Stimulated activated effector memory CD8-positive, alpha-beta T cell treated with anti-CD3 and anti-CD28 coated beads, Interleukin-12 subunit alpha, Interleukin-12 subunit beta, amount 100 ng/mL, for 72 hours (primary cell): ENCODE results near the gene TNRC6A.
"Not testable (repeated sequence)": the region's sequence is repeated elsewhere in the genome, so short reads cannot be mapped to it uniquely, and the experiment has no call there.

Experiments used
- ATAC-seq: fragments of 150-1000 bp; cut with Tn5 transposase; 2 replicates; pipeline ENCODE4 v1.10.0; 2021
- DNase-seq, 2 donors: peaks; one replicate each; pipeline ENCODE4 v3.0.0; 2021 to 2022; ENCODE audit warnings: low spot score in 2 of 2
- H3K27ac Mint-ChIP-seq: one replicate; pipeline ENCODE4 v1.8.0; 2022; ENCODE audit warnings: mild to moderate bottlenecking, mixed read lengths
- H3K36me3 Mint-ChIP-seq: one replicate; pipeline ENCODE4 v1.8.0; 2022; ENCODE audit warnings: mild to moderate bottlenecking, mixed read lengths
- H3K4me1 Mint-ChIP-seq: one replicate; pipeline ENCODE4 v1.8.0; 2022; ENCODE audit warnings: mixed read lengths
- H3K4me3 Mint-ChIP-seq: one replicate; pipeline ENCODE4 v1.8.0; 2022; ENCODE audit warnings: mild to moderate bottlenecking, mixed read lengths
- H3K9me3 Mint-ChIP-seq: one replicate; pipeline ENCODE4 v1.8.0; 2022; ENCODE audit warnings: mixed read lengths

TNRC6A gene

DNA sequence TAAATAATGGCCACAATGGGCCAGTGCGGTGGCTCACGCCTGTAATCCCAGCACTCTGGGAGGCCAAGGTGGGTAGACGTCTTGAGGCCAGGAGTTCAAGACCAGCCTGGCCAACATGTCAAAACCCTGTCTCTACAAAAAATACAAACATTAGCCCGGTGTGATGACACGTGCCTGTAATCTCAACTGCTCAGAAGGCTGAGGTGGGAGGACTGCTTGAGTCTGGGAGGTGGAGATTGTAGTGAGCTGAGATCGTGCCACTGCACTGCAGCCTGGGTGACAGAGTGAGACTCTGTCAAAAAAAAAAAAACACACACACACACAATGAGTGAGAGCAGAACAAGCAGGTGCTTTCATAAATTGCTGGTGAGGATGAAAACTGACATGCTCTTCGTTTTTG lies 21.7 kb upstream of the TNRC6A start:
- H3K4me3 Mint-ChIP-seq, ATAC-seq, H3K9me3 Mint-ChIP-seq, DNase-seq, H3K4me1 Mint-ChIP-seq, H3K27ac Mint-ChIP-seq, H3K36me3 Mint-ChIP-seq: not testable (repeated sequence)

DNA sequence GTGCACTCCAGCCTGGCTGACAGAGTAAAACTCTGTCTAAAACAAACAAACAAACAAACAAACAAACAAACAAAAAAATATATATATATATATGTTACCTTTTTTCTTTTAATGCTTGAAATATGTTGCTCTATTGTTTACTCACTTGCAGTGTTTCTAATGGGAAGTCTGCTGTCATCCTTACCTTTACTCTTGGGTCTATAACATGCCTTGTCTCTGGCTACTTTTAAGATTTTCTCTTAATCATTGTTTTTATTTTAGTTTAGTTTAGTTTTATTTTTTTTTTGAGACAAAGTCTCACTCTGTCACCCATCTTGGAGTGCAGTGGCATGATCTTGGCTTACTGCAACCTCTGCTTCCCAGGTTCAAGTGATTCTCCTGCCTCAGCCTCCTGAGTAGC lies 16.1 kb upstream of the TNRC6A start:
- Mint-ChIP-seq H3K4me1 (no peaks in the 10 kb centered on the region), H3K9me3 (peaks cover 2% of the 10 kb centered on the region), H3K36me3 (no peaks in the 10 kb centered on the region), H3K4me3 (no peak overlapping the region), H3K27ac (no peak overlapping the region)
- no peak for DNase-seq
- ATAC-seq: no peak

DNA sequence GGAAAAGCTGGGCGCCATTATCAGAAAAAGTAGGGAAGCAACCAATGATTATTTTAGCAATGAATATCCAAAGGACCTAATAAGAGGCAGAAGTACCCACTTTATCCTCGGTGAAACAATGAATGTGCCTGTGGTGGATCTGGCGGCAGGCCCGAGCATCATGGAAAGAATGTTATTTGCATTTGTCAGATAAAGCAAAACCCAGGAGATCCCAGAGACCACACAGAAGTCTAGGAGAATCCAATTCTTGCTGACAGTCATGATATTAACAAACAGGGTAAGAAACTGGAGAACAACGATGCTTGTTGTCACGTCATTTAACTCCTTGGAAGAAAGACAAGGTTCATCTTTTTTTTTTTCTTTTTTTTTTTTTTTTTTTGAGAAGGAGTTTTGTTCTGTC lies 12.0 kb upstream of the TNRC6A start:
- ATAC-seq (no peak), DNase-seq (no peak)
- Mint-ChIP-seq H3K27ac (no peak overlapping the region), H3K4me1 (peaks cover 6% of the 10 kb centered on the region), H3K9me3 (peaks cover 2% of the 10 kb centered on the region), H3K36me3 (no peaks in the 10 kb centered on the region), H3K4me3 (no peak overlapping the region)

DNA sequence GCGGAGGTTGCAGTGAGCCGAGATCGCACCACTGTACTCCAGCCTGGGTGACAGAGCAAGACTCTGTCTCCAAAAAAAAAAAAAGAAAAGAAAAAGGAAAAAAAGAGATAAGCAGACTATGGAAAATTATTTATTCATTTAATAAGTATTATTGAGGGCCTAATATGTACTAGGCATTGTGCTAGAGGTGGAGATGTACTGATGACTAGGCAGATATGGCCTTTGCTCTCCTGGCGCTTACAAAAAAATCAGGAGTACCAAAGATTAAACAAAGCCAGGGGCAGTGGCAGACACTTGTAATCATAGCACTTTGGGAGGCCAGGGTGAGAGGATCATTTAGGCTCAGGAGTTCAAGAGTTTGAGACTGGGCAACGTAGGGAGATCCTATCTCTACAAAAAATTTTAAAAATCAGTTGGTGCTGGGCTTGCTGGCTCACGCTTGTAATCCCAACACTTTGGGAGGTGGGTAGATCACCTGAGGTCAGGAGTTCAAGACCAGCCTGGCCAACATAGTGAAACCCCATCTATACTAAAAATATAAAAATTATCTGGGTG lies 10.4 kb upstream of the TNRC6A start:
- peaks cover 2% of the 10 kb centered on the region for H3K9me3 Mint-ChIP-seq
- no peaks in the 10 kb centered on the region for H3K36me3 Mint-ChIP-seq
- H3K4me1 Mint-ChIP-seq: peaks cover 16% of the 10 kb centered on the region
- ATAC-seq (no peak), DNase-seq (no peak)
- no peak overlapping the region for H3K4me3 Mint-ChIP-seq
- H3K27ac Mint-ChIP-seq: no peak overlapping the region

DNA sequence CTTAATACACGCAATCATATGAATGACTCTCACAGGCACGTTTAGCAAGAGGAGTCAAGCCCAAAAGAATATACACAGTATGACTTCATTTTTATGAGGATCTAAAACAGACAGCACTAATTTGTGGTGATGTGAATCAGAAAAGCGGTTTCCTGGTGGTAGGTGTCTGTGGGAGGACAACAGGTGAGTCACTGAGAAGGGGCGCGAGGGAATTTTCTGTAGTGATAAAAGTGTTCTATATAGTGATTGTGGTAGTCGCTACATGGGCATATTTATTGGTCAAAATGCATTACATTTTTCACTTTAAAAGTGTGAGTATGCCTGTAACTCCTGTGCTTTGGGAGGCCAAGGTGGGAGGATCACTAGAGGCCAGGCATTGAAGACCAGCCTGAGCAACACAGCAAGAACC lies 7.6 kb upstream of the TNRC6A start:
- DNase-seq (peak; percentile 17 to 63), ATAC-seq (peak; percentile 96)
- Mint-ChIP-seq H3K4me3 (no peak overlapping the region), H3K27ac (peak overlapping the region; percentile 20), H3K4me1 (peaks cover 16% of the 10 kb centered on the region), H3K9me3 (no peaks in the 10 kb centered on the region), H3K36me3 (no peaks in the 10 kb centered on the region)

DNA sequence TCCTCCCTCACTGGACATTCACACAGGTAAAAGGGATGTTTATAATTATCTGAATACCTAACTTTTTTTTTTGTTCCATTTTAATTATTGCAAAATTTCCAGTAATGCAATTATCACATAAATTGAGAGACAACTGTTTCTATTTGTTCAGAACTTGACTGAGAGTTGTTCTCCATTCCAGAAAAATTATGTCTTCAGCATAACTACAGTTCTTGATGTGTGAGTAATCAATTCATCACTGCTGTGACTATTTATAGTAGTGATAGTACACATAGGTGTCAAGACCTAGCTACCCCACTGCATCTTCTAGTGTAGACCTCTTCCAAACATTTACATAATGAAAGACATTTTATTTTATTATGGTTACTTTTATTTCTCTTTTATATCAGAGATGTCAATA lies 5.8 kb upstream of the TNRC6A start:
- Mint-ChIP-seq H3K4me1 (peaks cover 16% of the 10 kb centered on the region), H3K36me3 (peaks cover under 1% of the 10 kb centered on the region), H3K4me3 (no peak overlapping the region), H3K9me3 (no peaks in the 10 kb centered on the region), H3K27ac (no peak overlapping the region)
- ATAC-seq: peak; percentile 74
- no peak for DNase-seq

DNA sequence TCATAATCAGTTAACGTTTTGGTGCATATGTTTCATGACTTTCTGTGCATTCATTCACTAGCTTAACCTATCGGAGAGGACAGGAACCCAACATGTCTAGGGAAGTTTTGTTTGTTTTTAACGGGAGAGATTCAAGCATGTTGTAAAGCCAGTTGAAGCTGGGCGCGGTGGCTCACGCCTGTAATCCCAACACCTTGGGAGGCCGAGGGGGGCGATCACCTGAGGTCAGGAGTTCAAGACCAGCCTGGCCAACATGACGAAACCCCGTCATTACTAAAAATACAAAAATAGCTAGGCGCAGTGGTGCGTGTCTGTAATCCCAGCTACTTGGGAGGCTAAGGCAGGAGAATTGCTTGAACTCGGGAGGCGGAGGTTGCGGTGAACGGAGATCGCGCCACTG lies 1.4 kb upstream of the TNRC6A start:
- Mint-ChIP-seq H3K27ac (no peak overlapping the region), H3K4me3 (peak overlapping the region; percentile 93), H3K9me3 (no peaks in the 10 kb centered on the region), H3K4me1 (peaks cover 24% of the 10 kb centered on the region), H3K36me3 (peaks cover 36% of the 10 kb centered on the region)
- no peak for ATAC-seq
- no peak for DNase-seq

DNA sequence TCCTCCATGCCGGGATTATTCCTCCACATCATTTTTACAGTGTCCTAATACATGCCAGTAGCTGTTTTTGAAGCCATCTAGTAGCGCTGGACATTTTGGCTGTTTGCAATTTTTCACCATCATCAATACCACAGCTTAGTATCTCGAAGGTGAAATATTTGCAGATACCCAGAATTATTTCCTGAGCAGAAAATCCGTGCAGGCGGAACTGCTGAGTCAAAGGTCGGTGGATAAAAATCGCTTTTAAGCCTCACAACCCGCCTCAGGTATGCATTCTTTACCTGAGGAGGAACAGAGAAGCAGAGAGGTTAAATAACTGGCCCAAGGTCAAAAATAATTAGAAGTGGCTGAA lies 584 bp upstream of the TNRC6A start:
- peaks cover 44% of the 10 kb centered on the region for H3K36me3 Mint-ChIP-seq
- no peaks in the 10 kb centered on the region for H3K9me3 Mint-ChIP-seq
- DNase-seq (no peak), ATAC-seq (no peak)
- H3K4me1 Mint-ChIP-seq: peaks cover 28% of the 10 kb centered on the region
- H3K27ac Mint-ChIP-seq: peak overlapping the region; percentile 94
- peak overlapping the region; percentile 93 for H3K4me3 Mint-ChIP-seq

DNA sequence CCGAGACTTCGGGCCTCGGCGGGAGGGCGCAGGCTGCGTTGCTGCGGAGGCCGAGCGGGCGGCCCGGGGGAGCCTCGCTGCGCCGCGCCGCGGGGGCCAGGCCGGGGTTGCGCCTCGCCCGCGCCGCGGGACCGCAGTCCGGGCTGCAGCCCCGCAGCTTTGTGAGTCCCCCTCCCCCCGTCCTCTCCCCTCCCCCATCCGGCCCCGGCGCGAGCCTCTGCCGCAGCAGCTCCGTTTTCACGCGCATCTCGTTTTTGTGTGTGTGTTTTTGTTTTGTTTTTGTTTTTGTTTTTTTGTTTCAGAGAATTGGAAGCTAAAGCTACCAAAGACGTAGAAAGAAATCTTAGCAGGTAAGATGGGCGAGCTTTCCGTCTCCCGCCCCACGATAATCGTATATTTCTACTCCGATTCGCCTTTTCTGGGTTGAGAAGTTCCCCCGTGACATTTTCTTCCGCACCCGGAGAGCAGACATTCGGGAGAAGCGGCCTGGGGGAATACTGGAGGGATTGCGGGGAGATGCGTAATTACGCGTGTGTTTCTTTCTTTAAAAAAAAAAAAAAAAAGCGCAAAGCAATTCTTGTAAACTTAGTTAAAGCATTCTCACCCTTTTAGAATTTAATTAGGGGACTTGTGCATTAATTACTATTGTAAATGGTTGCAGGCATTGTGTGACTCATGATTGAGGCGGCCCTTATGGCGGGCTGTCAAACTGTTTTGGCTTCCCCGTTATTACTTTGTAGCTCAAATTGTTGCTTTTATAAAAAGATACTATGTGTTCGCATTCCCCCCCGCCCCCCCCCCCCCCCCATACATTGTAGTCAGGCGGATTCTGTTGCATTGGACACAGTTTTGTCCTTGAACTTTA lies 732 bp downstream of the TNRC6A start:
- H3K9me3 Mint-ChIP-seq: no peaks in the 10 kb centered on the region
- peak overlapping the region; percentile 97 for H3K27ac Mint-ChIP-seq
- H3K36me3 Mint-ChIP-seq: peaks cover 48% of the 10 kb centered on the region
- DNase-seq (no peak), ATAC-seq (no peak)
- peaks cover 33% of the 10 kb centered on the region for H3K4me1 Mint-ChIP-seq
- H3K4me3 Mint-ChIP-seq: peak overlapping the region; percentile 93

DNA sequence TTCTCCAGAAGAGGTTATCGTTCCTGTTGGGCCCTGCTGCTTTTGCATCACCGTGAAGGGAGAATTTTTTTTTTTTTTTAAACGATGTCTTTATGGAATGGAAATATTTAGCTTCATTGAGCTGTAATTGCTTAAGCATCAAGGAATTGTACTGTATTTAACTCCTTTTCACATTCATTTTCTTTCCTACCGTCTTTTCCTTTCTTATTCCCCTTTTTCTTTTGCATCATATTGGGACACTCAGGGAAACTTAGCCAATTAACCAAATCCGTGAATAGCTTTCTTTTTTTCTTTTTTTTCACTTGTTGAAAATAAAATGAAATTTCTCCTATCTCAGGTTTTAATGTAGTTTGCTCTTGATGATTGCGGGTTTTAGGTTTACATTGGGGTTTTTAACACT lies 1.5 kb downstream of the TNRC6A start:
- Mint-ChIP-seq H3K4me3 (peak overlapping the region; percentile 93), H3K4me1 (peaks cover 33% of the 10 kb centered on the region), H3K9me3 (no peaks in the 10 kb centered on the region), H3K27ac (peak overlapping the region; percentile 18), H3K36me3 (peaks cover 48% of the 10 kb centered on the region)
- ATAC-seq (no peak), DNase-seq (no peak)

DNA sequence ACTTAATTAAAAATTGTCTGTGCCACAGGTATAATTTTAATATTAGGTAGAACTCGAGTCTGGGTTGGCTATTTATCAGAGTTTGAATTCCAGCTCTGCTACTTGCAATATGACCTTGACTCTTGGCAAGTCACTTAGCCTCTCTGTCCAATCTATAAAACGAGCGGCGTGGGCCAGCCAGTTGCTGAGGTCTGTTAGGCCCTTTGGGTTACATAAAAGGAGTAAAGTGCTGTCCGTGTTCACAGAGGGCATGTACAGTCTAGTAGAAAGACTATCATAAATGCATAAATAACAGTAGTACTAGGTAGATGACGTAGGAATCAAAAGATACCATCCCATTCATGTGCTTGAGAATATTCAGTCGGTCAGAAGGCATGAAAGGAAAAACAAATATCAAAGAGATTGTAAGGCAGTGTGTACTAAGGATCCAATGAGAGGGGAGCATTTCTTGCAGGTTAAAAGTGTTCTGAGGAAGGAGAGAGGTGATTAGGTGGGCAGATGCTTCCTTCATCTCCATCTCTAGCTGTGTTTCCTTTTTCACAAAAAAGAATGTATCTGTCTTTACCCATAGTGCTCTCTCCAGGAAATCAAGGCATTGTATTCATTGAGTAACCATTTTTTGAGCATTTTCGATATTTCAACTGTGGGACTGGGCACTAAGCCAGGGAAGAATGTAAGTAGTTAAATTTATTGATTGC lies 2.4 kb downstream of the TNRC6A start:
- Mint-ChIP-seq H3K4me3 (peak overlapping the region; percentile 93), H3K9me3 (no peaks in the 10 kb centered on the region), H3K4me1 (peaks cover 40% of the 10 kb centered on the region), H3K27ac (peak overlapping the region; percentile 18), H3K36me3 (peaks cover 55% of the 10 kb centered on the region)
- DNase-seq (no peak), ATAC-seq (no peak)

DNA sequence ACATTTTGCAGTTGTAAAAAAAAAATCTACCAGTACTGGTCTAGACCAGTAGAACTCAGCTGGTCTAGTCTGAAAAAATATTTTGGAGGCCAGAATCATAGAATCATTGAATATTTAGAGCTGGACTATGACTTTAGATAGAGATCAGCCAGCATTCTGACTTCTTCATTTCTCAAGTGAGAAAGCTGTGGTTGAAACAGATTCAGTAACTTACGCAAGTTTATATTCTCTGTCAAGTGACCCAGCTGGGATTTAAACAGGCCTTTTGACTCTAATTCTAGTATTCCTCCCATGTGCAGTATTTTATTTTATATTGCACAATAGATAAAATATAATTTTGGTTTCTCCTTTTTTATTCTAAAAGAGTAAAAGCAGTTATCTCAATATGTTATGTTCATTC lies 4.9 kb downstream of the TNRC6A start:
- ATAC-seq: no peak
- no peak for DNase-seq
- no peak overlapping the region for H3K4me3 Mint-ChIP-seq
- H3K9me3 Mint-ChIP-seq: no peaks in the 10 kb centered on the region
- H3K4me1 Mint-ChIP-seq: peaks cover 61% of the 10 kb centered on the region
- H3K36me3 Mint-ChIP-seq: peaks cover 55% of the 10 kb centered on the region
- no peak overlapping the region for H3K27ac Mint-ChIP-seq

DNA sequence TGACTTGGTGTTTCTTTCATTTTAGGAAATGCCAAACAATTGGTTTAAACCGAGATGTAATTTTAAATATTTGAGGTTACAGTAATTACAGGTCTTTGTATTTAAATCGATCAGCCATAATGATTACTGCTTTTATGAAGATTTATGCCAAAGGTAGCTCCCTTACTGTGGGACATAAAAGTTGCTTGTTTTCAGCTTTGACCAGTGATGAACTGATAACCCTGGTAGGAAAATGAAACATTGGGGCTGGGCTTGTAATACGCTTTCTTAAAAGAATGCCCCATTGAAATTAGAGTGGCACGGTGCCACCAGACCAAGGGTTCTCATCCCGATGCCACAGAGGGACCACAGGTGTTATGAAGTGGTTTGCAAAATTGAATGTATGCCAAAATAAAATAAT lies 7.3 kb downstream of the TNRC6A start:
- Mint-ChIP-seq H3K36me3 (peaks cover 56% of the 10 kb centered on the region), H3K4me1 (peaks cover 62% of the 10 kb centered on the region), H3K4me3 (no peak overlapping the region), H3K27ac (no peak overlapping the region), H3K9me3 (no peaks in the 10 kb centered on the region)
- ATAC-seq (no peak), DNase-seq (no peak)

DNA sequence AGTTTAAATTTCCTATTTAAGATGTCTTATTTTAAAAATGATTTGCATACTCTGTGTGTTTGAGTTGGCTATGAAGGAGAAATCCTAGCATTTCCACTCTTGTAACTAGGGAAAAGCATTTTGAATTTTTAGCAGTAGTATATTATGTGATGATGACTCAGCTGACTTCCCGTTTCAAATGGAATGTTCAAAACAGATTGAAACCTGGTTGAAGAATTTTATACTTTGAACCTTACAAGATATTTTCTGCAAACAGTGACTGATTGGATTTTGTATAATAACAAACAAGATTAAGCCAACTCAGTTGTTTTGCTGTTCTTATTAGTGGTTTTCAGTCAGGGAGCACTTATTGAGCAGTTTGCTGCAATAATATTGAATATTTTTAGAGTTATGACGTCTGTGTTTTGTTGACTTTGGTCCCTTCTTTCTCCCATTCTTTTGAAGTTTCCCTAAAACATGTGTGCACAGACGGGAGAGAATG lies 8.0 kb downstream of the TNRC6A start:
- Mint-ChIP-seq H3K4me1 (peaks cover 61% of the 10 kb centered on the region), H3K9me3 (no peaks in the 10 kb centered on the region), H3K36me3 (peaks cover 49% of the 10 kb centered on the region), H3K27ac (no peak overlapping the region), H3K4me3 (no peak overlapping the region)
- ATAC-seq (no peak), DNase-seq (no peak)

DNA sequence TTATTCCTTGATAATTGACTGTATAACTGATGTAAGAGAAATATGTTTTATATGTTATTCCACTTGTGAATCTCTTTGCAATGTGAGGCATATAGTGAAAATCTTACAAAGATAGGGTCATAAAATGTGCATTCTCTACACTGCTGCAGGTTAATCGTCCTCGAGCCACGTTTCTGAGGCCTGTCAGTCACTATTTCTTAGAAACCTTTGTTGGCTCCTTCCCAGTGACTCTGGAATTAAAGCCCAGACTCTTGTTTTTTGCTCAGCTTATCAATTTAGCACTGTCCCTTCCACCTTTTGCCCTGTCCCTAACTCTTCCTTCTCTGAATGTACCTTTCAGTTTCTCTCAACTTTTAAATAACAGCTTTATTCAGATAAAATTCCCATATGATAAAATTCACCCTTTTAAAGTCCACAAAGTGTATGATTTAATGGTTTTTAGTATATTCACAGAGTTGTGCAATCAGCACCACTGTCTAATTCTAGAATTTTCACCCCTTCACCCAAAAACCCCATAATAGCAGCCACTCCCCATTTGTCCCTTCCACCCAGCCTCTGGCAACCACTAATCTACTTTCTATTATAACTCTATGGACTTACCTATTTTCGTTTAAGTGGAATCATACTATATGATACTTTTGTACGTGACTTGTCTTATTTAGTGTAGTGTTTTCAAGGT lies 8.6 kb downstream of the TNRC6A start:
- ATAC-seq: no peak
- Mint-ChIP-seq H3K4me1 (peaks cover 60% of the 10 kb centered on the region), H3K27ac (peak overlapping the region; percentile 50), H3K36me3 (peaks cover 43% of the 10 kb centered on the region), H3K4me3 (no peak overlapping the region), H3K9me3 (no peaks in the 10 kb centered on the region)
- no peak for DNase-seq
